ENCODE data around the gene RAPGEF5. TPM values are rescaled to one million over a fixed set of nuclear protein-coding genes. Genes with fewer than 3 reads are reported as not detected.

Gene RAPGEF5
- total RNA-seq, 2 donors from 2014 or later = 66.5 to 70.8 TPM

- DNase-seq (ENCODE audit: low spot score) = no peak
- no peaks in the 10 kb centered on the region for H3K27me3 ChIP-seq (replicated peaks; ENCODE audit: insufficient read depth)
- no peaks in the 10 kb centered on the region for H3K9me3 ChIP-seq
- H3K36me3 ChIP-seq = no peaks in the 10 kb centered on the region
- H3K27ac ChIP-seq = no peak overlapping the region
- H3K4me1 ChIP-seq (ENCODE audit: control insufficient read depth in 1 of 2, low read depth in 2 of 2) = peaks cover 0 to 12% of the 10 kb centered on the region in 2 donors
- no peak overlapping the region for H3K4me3 ChIP-seq
- TF ChIP-seq CTCF (IDR thresholded peaks at IDR 0.05) = no peak
- no peak for ATAC-seq (ENCODE audit: insufficient number of reproducible peaks, low FRiP score, low read depth)
These were observed 45.3 kb upstream of the RAPGEF5 start for GRCh38 chr7:22402250-22402649.

GRCh38 chr7:22400936-22401553 is 44.1 kb upstream of the RAPGEF5 start:
- DNase-seq (ENCODE audit: low spot score) (no peak), ATAC-seq (ENCODE audit: insufficient number of reproducible peaks, low FRiP score, low read depth) (no peak)
- Histone ChIP-seq H3K4me3 (no peak overlapping the region), H3K27ac (no peak overlapping the region), H3K9me3 (no peaks in the 10 kb centered on the region), H3K4me1 (ENCODE audit: control insufficient read depth in 1 of 2, low read depth in 2 of 2) (peaks cover 0 to 12% of the 10 kb centered on the region in 2 donors), H3K36me3 (no peaks in the 10 kb centered on the region), H3K27me3 (replicated peaks; ENCODE audit: insufficient read depth) (no peaks in the 10 kb centered on the region)
- no peak for TF ChIP-seq CTCF (IDR thresholded peaks at IDR 0.05)

GRCh38 chr7:22400150-22400814 is 43.3 kb upstream of the RAPGEF5 start:
- Histone ChIP-seq H3K36me3 (no peaks in the 10 kb centered on the region), H3K27me3 (replicated peaks; ENCODE audit: insufficient read depth) (no peaks in the 10 kb centered on the region), H3K27ac (no peak overlapping the region), H3K9me3 (no peaks in the 10 kb centered on the region), H3K4me1 (ENCODE audit: control insufficient read depth in 1 of 2, low read depth in 2 of 2) (peaks cover 0 to 12% of the 10 kb centered on the region in 2 donors), H3K4me3 (no peak overlapping the region)
- TF ChIP-seq CTCF (IDR thresholded peaks at IDR 0.05) = no peak
- no peak for ATAC-seq (ENCODE audit: insufficient number of reproducible peaks, low FRiP score, low read depth)
- no peak for DNase-seq (ENCODE audit: low spot score)

GRCh38 chr7:22399546-22399945 is 42.6 kb upstream of the RAPGEF5 start:
- TF ChIP-seq CTCF (IDR thresholded peaks at IDR 0.05) = no peak
- H3K9me3 ChIP-seq = no peaks in the 10 kb centered on the region
- DNase-seq (ENCODE audit: low spot score) (no peak), ATAC-seq (ENCODE audit: insufficient number of reproducible peaks, low FRiP score, low read depth) (no peak)
- peaks cover 0 to 12% of the 10 kb centered on the region in 2 donors for H3K4me1 ChIP-seq (ENCODE audit: control insufficient read depth in 1 of 2, low read depth in 2 of 2)
- no peaks in the 10 kb centered on the region for H3K36me3 ChIP-seq
- H3K27ac ChIP-seq = no peak overlapping the region
- H3K4me3 ChIP-seq = no peak overlapping the region
- no peaks in the 10 kb centered on the region for H3K27me3 ChIP-seq (replicated peaks; ENCODE audit: insufficient read depth)

GRCh38 chr7:22399091-22399490 is 42.1 kb upstream of the RAPGEF5 start:
- H3K4me1 ChIP-seq (ENCODE audit: control insufficient read depth in 1 of 2, low read depth in 2 of 2) = peaks cover 0 to 12% of the 10 kb centered on the region in 2 donors
- H3K9me3 ChIP-seq = no peaks in the 10 kb centered on the region
- ATAC-seq (ENCODE audit: insufficient number of reproducible peaks, low FRiP score, low read depth) (no peak), DNase-seq (ENCODE audit: low spot score) (no peak)
- no peak overlapping the region for H3K4me3 ChIP-seq
- TF ChIP-seq CTCF (IDR thresholded peaks at IDR 0.05) = no peak
- H3K36me3 ChIP-seq = no peaks in the 10 kb centered on the region
- H3K27ac ChIP-seq = no peak overlapping the region
- no peaks in the 10 kb centered on the region for H3K27me3 ChIP-seq (replicated peaks; ENCODE audit: insufficient read depth)
